ENCODE data around the gene CNEP1R1. TPM values are rescaled to one million over a fixed set of nuclear protein-coding genes. Genes with fewer than 3 reads are reported as not detected.

The CNEP1R1 gene
- total and polyA plus RNA-seq, 9 of the 15 experiments (the other 6 are each of a cell fraction or from before 2014, with no cell fraction given), result 7.6 to 20.1 (median 10.6) TPM

DNA sequence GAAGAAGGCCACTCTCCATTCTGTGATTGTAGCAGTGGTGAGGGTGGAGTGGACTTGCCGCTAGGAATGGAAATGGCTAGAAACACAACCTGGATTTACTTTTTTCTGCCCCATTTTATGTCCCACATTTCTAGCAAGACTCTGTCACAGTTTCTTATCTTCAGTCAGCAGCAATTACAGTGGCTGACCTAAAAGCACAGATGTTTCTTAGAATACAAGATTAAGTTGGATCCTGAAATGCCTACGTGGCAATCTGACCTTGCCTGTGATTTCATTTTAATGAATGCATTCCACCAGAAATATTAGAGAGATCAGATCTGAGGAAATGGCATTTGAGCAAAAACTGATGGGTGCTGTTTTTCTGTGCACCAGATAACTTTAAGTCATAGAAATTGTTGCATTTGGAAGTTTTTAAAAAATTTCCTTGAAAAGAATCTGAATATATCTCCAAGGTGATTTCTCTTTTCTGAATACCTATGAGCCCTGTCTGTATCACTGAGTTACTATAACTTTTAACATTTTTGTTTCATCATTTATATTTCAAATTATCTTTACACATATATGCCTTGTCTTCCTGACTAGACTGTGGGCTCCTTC, 46.1 kb downstream of the CNEP1R1 start (continued):
- TF ChIP-seq ZBTB11 (CRISPR knock-in tag; IDR thresholded peaks at IDR 0.05) (peak in 1 of 3 experiments; percentile 66; a peak in 2 of 6 replicates), NFIC (IDR thresholded peaks at IDR 0.05) (peak; percentile 76), CUX1 (CRISPR knock-in tag; IDR thresholded peaks at IDR 0.05) (0 out of 2 replicates have a peak, but pooled peaks have one; percentile 46), MCM7 (IDR thresholded peaks at IDR 0.05) (no peak), GABPB1 (CRISPR knock-in tag; IDR thresholded peaks at IDR 0.05) (no peak), NFYB (IDR thresholded peaks at IDR 0.05; ENCODE audit: extremely low read depth, insufficient read length) (no peak), ZNF778 (CRISPR knock-in tag; IDR thresholded peaks at IDR 0.05) (no peak), PTTG1 (tag; IDR thresholded peaks at IDR 0.05; ENCODE audit: low read depth) (no peak), SMARCC2 (IDR thresholded peaks at IDR 0.05; ENCODE audit: low read depth) (peak; percentile 82), CC2D1A (IDR thresholded peaks at IDR 0.05) (0 out of 2 replicates have a peak, but pooled peaks have one; percentile 66), DMBX1 (CRISPR knock-in tag; IDR thresholded peaks at IDR 0.05; ENCODE audit: borderline replicate concordance) (peak; percentile 15; the same call in 1 of the 2 replicates), ZNF77 (CRISPR knock-in tag; IDR thresholded peaks at IDR 0.05) (no peak), ARNT (IDR thresholded peaks at IDR 0.05) (peak in 1 of 2 experiments; percentile 75; a peak in 2 of 4 replicates), ZNF431 (CRISPR knock-in tag; IDR thresholded peaks at IDR 0.05) (no peak), C11orf30 (IDR thresholded peaks at IDR 0.05; ENCODE audit: low read depth) (peak; percentile 79), GTF2F1 (IDR thresholded peaks at IDR 0.05; ENCODE audit: low read depth, low read length) (no peak), TRIM24 (IDR thresholded peaks at IDR 0.05) (peak in 1 of 2 experiments; percentile 55; a peak in 1 of 4 replicates)
- TF ChIP-seq, protein P1, sequence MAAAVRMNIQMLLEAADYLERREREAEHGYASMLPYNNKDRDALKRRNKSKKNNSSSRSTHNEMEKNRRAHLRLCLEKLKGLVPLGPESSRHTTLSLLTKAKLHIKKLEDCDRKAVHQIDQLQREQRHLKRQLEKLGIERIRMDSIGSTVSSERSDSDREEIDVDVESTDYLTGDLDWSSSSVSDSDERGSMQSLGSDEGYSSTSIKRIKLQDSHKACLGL (CRISPR knock-in tag; IDR thresholded peaks at IDR 0.05; ENCODE audit: borderline replicate concordance, poor library complexity, severe bottlenecking), result no peak
- TF ChIP-seq, protein P2, sequence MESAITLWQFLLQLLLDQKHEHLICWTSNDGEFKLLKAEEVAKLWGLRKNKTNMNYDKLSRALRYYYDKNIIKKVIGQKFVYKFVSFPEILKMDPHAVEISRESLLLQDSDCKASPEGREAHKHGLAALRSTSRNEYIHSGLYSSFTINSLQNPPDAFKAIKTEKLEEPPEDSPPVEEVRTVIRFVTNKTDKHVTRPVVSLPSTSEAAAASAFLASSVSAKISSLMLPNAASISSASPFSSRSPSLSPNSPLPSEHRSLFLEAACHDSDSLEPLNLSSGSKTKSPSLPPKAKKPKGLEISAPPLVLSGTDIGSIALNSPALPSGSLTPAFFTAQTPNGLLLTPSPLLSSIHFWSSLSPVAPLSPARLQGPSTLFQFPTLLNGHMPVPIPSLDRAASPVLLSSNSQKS (CRISPR knock-in tag; IDR thresholded peaks at IDR 0.05), result no peak
